GM12801 (cell line): ENCODE results near the gene ARID1B.

Experiments used
- CTCF ChIP-seq: IDR thresholded peaks from one replicate; pipeline ENCODE4 v1.5.1; 2011; ENCODE audit warnings: control low read depth; ENCODE audit not compliant: insufficient read length; ENCODE audit errors: extremely low read depth

ARID1B gene

GRCh38 chr6:157148391-157149323 lies 371.5 kb downstream of the ARID1B start:
- TF ChIP-seq CTCF = no peak

GRCh38 chr6:157150076-157150475 lies 372.9 kb downstream of the ARID1B start:
- no peak for TF ChIP-seq CTCF

GRCh38 chr6:157151029-157151428 lies 373.9 kb downstream of the ARID1B start:
- TF ChIP-seq CTCF = no peak

- no peak for TF ChIP-seq CTCF
Measured at GRCh38 chr6:157151989-157152388, 374.8 kb downstream of the ARID1B start.

GRCh38 chr6:157152556-157152955 lies 375.4 kb downstream of the ARID1B start:
- no peak for TF ChIP-seq CTCF

- TF ChIP-seq CTCF = no peak
Measured at GRCh38 chr6:157155804-157156203, 378.6 kb downstream of the ARID1B start.

GRCh38 chr6:157157258-157157657 lies 380.1 kb downstream of the ARID1B start:
- no peak for TF ChIP-seq CTCF
